Activated gamma-delta T cell (primary cell): ENCODE measurements around the gene SIGLEC1.

ENCODE experiments used
- DNase-seq: peaks from one replicate; lab custom pipeline; 2025; lab: John Stamatoyannopoulos, UW

Gene SIGLEC1

DNA sequence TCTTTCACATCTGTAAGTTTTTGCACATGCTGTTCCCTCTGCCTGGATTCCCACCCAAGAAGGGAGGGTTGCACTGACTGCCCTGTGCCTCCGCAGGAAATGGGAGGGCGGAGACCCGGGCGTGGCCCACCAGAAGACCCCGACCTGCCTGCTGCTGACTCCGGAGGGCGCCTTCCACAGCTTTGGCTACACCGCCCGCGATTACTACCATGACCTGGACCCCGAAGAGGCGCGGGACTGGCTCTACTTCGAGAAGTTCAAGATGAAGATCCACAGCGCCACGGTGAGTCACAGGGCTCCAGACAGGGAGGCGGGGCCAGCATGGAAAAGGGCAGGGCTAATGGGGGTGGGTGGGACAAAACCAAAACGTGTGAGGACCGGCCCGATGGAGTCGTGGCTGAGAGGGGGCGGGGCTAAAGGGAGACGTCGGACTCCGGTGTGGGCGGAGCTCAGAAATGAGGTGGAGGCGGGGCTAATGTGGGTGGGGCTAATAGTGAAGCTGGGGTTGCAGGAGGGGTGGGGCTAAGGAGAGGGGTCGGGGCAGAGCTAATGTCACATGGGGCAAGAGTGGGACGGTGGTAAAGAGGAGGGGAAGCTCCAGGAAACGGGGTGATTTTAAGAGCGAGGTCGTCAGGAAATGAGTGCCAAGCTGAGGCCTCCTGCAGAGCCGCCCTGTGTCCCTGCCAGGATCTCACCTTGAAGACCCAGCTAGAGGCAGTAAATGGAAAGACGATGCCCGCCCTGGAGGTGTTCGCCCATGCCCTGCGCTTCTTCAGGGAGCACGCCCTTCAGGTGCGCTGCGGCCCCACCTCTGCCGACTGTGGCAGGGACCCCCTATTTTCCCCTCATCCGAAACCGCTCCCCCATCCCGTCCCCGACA lies 32.6 kb upstream of the SIGLEC1 start:
- no peak for DNase-seq

DNA sequence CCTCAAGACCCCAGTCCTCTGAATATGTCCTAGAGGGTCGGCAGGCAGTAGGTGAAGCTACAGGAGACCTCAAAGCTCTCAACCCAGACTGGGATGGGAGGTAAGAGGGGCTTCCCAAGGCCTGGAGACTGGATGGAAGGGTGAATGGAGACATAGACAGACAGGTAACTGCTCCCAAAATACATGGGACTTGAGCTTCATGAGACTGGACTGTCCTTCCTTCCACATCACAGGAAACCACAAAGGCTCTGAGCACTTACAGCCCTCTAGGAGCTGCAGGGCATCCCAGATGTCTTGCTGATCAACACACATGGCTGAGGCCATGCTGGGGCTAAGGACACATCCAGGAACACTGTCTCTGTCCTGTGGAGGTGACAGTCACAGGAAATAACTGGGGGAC lies 31.6 kb upstream of the SIGLEC1 start:
- DNase-seq = no peak

GRCh38 chr20:3743251-3743650 lies 30.9 kb upstream of the SIGLEC1 start:
- DNase-seq = no peak

- no peak for DNase-seq
Measured at GRCh38 chr20:3741836-3742458, 29.5 kb upstream of the SIGLEC1 start.

DNA sequence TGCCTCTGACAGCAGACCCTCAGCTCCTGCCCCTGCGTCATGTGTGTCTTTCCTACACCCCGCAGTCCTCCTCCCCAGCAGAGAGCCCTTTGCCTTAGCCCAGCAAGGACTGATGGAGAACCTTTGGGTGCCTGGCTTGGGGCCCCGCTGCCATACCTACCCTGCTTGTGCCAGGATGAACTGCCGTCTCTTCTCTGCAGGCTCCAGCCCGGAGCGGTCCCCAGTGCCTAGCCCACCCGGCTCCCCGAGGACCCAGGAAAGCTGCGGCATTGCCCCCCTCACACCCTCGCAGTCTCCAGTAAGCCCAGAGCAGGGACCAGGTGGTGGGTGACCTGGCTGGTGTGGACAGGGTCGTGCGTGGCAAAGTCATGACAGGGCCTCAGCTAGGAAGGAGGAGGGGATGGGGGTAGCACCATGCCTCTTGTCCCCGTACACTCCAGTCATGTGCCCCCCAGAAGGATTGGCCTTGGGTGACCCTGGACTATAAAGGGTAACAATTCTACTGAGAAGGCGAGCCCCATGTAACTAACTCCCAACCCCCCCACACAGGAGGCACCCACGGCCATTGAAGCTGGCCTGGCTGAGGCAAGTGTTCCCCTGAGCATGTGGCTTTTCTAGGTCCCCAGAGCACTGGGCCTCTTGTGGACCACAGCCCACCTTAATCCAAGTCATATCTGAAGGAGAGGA lies 28.4 kb upstream of the SIGLEC1 start:
- DNase-seq = no peak

DNA sequence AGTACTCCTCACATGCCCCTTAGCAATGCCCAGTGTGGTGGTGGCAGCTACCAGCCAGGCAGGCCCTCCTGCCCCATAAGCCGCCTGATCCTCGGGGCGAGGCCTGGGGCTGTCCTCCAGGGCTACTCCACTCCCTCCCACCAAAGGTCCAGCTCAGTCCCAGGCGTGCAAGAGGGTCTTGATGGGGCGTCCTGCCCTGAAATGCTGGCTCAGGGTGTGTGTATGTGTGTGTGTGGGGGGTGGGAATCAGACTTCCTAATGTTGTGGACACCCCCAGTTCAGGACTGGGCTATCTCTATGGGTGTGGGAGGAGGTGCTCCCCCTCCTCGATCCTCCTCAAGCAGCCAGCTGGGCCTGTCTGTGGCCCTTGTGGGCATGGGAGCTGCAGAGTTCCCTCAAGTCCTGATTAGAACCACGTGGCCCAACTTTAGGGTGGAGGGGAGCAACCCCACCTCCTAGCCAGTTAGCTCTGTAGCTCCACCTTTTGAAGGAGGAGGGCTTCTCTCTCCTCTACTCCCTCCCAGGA lies 27.6 kb upstream of the SIGLEC1 start:
- no peak for DNase-seq

- DNase-seq = no peak
Measured at GRCh38 chr20:3739054-3739925, 26.9 kb upstream of the SIGLEC1 start.

DNA sequence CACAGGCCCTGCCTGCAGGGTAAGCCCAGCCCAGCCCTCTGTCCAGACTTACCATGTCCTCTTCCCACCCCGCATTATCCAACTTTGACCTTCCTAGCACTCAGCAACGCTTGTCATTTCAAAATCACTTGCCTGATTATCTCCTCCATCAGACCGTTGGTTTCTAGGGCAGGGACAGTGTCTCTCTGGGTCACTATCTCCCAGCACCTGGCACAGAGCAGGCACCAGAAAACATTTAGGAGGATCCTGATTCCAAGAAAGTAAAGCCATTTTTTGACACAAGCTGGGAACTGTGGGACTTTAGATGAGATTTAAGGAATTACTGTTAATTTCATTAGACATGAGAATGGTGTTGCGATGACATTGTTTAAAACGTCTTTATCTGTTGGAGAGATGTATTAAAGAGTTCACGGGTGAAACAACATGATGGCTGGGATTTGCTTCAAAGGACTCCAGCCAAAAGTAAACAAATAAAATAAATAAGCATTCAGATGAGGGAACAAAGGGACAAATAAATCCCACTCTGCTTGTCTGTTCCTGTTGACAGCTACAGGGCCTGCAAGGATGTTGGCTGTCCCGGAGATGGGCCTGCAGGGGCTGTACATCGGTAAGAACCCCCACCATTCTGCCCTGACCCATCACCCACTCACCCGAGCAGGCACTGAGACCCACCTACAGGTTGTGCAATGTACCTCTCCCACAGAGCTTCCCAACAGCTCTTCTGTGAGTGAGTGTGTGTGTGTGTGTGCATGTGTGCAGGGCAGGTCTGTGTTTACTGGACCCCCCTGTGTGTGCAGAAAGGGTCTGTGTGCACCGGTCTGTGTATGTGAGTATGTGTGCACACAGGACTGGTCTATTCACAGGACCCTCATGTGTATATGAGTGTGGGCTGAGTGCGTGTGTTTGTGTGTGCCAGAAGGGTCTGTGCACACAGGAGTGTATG lies 26.0 kb upstream of the SIGLEC1 start:
- no peak for DNase-seq

DNA sequence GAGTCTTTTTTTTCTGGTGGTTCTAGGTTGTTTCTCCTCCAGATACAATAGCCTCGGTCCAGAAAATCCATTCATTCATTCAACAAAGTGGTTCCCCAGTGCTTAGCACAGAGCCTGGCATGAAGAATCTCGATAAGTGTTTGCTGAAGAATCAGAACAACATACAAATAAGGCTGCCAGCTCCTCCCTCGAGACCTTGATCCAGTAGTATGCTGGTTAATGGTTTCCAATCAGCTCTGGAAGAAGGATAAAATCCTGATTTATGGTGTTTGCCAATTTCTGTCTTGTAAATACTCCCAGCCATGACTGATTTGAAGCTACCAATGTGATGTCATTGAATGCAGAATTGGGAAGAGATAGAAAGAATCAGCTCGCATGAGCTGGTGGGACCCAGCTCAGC lies 23.4 kb upstream of the SIGLEC1 start:
- DNase-seq = no peak

DNA sequence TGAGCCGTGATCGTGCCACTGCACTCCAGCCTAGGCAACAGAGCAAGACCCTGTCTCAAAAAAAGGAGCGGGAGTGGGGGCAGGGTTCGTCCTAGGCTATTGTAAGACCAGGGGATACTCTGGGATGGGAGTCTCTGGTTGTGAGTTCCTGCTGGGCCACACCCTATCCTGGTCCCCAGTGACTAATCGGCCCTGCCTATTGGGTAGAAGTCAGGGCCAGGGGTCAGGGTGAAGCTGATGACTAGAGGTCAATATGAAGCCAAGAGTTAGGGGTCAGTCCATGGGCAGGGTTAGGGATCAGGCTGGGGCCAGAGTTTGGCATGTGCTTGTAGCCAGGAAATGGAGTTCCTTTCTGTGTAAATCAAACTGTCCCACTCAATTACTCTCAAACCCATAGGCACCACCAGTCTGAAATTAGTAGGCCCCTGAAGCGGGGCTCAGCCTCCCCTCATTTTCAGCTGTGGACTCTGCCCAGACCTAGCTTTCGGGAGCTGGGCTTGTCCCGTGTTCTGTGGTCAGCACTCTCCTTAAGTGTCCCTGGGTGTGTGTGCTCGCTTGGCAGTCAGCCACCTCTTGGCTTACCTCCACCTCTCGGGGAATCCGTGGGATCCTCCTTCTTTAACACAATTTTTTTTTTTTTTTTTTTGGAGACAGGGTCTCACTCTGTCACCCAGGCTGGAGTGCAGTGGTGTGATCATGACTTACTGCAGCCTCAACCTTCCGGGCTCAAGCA lies 21.9 kb upstream of the SIGLEC1 start:
- DNase-seq = no peak

DNA sequence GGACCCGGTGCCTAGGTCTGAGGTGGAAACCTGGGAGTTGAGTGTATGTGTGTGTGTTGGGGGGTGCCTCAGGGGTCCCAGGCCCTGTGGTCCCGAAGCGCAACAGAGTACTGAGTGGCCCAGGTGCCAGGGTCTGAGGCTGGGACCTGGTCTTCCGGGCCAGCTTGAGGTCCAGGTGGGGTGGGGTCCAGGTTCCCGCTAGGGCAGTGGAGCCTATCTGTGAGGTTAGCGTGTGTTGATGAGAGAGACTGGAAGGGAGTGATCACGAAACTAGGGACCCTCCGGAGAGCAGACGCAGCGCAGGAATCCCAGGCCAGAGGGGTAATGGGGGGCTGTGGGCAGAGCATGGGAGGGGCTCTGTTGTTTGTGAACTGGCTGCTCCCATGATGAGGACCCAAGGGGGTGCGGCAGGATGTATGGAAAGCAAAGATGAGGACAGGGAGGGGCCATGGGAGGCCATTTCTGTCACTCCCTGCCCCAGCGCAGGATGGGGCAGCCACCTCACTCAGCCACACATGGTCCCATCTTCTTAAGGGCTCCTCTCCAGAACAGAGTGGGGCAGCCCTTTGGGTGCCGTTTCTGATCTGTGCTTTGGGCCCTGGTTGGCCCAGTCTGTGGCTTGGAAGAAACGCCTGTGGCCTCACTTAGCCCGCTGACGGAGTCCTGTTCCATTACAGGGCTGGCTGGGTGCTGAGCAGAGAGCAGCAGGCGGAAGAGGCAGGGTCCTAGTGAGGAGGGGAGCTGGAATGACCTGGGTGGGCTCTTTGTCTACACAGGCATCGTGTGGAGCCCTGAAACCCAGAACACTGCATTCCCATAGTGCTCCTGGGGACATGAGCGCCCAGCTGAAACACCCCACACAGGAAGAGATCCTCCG lies 21.0 kb upstream of the SIGLEC1 start:
- DNase-seq = no peak

- DNase-seq = no peak
Measured at GRCh38 chr20:3732327-3733118, 20.1 kb upstream of the SIGLEC1 start, which contains the start of gene HSPA12B. TSS of gene HSPA12B (plus strand) at chr20:3732685. CDS start at chr20:3738675, 5,990 bp downstream.

GRCh38 chr20:3731944-3732326 lies 19.5 kb upstream of the SIGLEC1 start:
- DNase-seq = no peak

GRCh38 chr20:3730803-3731672 lies 18.6 kb upstream of the SIGLEC1 start:
- DNase-seq = no peak

DNA sequence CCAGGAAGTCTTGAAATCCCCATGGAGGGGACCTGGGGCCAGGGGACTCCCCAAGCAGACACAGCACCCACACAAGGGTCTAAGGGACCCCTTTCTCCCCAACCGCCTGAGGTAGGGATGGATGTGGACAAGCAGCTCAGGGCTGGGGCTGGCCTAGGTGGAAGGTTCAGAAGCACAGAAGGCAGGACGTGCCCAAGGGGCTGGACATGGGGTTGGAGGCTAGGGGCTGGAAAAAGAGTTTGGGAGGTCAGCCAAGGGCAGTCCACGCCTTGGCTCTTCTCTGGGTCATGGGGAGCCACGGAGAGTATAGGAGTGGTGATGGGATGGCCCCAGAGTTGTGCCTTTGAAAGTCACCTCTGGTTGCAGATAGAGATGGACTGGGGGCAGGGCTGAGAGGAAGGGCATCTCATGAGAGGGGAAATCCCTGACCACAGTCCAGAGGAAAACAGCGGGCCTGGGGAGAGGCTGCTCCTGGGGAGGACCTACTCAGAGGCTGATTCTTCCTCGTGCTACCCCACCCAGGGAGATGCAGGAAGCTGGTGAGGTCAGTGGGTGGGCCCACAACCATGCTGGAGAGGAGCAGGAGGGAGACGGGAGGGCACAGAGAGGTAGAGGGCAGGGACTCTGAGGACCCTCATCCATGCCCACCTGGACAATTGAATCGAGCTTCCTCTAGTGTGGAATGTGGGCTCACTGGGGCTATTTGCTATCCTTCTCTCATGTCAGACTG lies 17.6 kb upstream of the SIGLEC1 start:
- DNase-seq = no peak

- DNase-seq = no peak
Measured at GRCh38 chr20:3729378-3729777, 17.0 kb upstream of the SIGLEC1 start.
